ENCODE measurements around the gene SRPK2.
"Not testable (repeated sequence)": the region's sequence is repeated elsewhere in the genome, so short reads cannot be mapped to it uniquely, and the experiment has no call there.

DNA sequence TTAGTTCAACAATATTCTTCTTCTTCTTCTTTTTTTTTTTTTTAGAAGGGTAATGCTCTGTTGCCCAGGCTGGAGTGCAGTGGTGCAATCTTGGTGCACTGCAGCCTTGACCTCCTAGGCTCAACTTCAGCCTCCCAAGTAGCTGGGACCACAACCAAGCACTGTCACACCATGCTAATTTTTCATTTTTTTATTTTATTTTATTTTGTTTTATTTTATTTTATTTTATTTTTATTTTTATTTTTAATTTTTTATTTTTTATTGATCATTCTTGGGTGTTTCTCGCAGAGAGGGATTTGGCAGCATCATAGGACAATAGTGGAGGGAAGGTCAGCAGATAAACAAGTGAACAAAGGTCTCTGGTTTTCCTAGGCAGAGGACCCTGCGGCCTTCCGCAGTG, 21.1 kb upstream of the SRPK2 start:
- not testable (repeated sequence) for TF ChIP-seq POLR2AphosphoS5 (IDR thresholded peaks at IDR 0.05; ENCODE audit: insufficient read depth in 1 of 2, low read depth in 1 of 2); CTCF (IDR thresholded peaks at IDR 0.05); POLR2A (IDR thresholded peaks at IDR 0.05)
